Measurements from ENCODE around the gene COL11A2.

COL11A2 gene

GRCh38 chr6:33206027-33206863, 14.0 kb upstream of the COL11A2 start:
- no peak for DNase-seq

DNA sequence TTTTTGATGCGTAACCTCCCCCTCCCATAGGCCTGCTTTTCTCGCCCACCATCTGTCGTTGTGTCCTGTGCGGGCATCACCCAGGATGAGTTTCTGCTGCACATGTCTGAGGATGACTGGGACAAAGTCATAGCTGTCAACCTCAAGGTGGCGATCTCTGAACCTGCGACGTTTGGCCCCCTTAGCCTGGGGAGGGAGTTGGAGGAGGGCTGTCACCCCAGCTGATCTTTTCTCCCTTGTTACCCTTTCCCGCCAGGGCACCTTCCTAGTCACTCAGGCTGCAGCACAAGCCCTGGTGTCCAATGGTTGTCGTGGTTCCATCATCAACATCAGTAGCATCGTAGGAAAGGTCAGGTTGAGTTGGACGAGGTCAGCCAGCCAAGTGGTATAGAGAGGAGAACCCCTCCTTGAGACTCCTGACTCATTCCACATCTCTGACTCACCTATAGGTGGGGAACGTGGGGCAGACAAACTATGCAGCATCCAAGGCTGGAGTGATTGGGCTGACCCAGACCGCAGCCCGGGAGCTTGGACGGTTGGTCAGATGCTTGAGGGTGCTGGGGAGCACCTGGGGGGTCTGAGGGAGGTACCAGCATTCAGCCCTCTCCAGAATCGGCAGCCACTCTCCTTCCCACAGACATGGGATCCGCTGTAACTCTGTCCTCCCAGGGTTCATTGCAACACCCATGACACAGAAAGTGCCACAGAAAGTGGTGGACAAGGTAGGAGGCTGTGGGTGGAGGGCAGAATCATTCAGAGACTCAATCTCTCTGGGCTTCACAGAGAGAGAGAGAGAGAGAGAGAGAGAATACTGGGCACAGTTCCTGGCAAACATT, 13.1 kb upstream of the COL11A2 start:
- DNase-seq = peak; percentile 50 to 51

GRCh38 chr6:33204415-33205190, 12.3 kb upstream of the COL11A2 start, which contains the start of gene HSD17B8:
TSS of gene HSD17B8 (plus strand) at chr6:33204655. CDS start at chr6:33204669, 14 bp downstream.
- DNase-seq = peak; percentile 92 to 96

- DNase-seq = no peak
Measured at GRCh38 chr6:33204165-33204414, 11.8 kb upstream of the COL11A2 start.

DNA sequence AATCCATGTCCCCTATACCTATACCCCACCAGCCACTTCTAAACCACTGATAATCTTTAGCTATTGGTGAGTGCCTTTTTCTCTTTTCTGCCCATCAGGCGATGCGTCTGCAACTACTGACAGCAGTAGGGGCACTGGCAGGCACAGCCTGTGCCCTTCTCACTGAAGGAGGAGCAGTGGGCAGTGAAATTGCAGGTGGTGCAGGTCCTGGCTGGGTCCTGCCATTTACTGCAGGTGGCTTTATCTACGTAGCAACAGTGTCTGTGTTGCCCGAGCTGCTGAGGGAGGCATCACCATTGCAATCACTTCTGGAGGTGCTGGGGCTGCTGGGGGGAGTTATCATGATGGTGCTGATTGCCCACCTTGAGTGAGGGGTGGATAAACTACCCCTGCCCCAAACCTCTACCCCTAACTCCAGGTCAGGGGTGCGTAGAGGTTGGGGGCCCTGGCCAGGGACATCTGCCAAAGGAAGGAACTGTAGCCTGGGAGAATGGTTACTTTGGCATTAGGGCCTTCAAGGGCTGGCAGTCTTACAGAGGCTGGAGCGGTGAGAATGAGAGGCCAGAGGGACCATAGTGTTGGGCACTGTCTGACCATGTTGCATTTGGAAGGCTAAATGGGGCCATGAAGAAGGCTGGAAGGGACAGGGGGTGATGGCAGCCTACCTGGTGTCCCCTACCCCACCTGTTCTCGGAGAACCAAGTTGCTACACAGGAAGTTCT, 11.3 kb upstream of the COL11A2 start:
- DNase-seq = no peak

DNA sequence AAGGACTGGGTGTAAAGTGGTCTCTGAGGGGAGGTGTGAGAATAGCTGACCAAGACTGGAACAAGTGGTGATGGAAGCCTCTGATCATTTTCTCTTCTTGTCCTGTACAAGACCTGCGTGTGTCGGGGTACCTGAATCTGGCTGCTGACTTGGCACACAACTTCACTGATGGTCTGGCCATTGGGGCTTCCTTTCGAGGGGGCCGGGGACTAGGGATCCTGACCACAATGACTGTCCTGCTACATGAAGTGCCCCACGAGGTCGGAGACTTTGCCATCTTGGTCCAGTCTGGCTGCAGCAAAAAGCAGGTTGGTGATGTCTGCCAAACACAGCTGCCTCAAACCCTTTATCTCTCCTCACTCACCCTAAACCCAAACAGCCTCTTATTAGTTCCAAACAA, 10.5 kb upstream of the COL11A2 start:
- DNase-seq = no peak

GRCh38 chr6:33201935-33202334, 9.7 kb upstream of the COL11A2 start:
- no peak for DNase-seq

DNA sequence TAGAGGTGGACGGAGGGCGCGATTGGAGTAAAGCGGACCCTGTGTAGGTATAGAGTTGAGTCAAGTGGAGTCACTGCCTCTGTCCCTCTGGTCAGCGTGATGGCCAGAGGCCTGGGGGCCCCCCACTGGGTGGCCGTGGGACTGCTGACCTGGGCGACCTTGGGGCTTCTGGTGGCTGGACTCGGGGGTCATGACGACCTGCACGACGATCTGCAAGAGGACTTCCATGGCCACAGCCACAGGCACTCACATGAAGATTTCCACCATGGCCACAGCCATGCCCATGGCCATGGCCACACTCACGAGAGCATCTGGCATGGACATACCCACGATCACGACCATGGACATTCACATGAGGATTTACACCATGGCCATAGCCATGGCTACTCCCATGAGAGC, 8.9 kb upstream of the COL11A2 start:
- DNase-seq = no peak

- peak; percentile 99 for DNase-seq
Measured at GRCh38 chr6:33200219-33201146, 8.2 kb upstream of the COL11A2 start, which contains the start of the genes RXRB and SLC39A7. TSS of gene RXRB (minus strand) at chr6:33200665. CDS start at chr6:33200476, 189 bp downstream. TSS of gene SLC39A7 (plus strand) at chr6:33200867. CDS start at chr6:33201246, 379 bp downstream.

- DNase-seq = peak; percentile 77 to 82
Measured at GRCh38 chr6:33199687-33200218, 7.5 kb upstream of the COL11A2 start.

DNA sequence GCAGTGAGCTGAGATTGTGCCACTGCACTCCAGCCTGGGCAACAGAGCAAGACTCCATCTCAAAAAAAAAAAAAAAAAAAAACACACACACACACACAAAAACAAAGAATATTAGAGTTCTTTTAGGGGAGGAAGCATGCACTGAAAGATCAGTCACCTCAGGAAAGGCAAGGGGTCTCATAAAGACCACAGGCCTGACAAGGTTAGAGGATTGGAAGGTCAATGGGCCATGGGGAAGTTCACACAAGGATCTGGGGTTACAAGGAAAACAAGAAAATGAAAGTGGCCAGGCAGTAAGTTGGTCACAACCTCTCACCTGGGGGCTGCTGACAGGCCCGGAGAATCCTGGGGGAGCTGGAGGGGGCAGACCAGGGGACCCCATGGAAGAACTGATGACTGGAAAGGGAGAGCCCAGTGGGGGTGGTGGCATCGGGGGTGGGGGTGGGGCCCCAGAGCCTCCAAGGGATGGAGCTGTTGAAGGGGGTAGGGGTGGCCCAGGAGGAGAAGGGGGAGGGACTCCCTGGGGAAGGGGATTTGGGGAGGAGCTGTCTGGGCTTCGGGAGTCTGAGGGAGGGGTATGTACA, 6.7 kb upstream of the COL11A2 start:
- no peak for DNase-seq

GRCh38 chr6:33198159-33198852, 6.0 kb upstream of the COL11A2 start:
- no peak for DNase-seq

- no peak for DNase-seq
Measured at GRCh38 chr6:33197431-33198048, 5.3 kb upstream of the COL11A2 start.

GRCh38 chr6:33195304-33196165, 3.3 kb upstream of the COL11A2 start:
- DNase-seq = no peak

DNA sequence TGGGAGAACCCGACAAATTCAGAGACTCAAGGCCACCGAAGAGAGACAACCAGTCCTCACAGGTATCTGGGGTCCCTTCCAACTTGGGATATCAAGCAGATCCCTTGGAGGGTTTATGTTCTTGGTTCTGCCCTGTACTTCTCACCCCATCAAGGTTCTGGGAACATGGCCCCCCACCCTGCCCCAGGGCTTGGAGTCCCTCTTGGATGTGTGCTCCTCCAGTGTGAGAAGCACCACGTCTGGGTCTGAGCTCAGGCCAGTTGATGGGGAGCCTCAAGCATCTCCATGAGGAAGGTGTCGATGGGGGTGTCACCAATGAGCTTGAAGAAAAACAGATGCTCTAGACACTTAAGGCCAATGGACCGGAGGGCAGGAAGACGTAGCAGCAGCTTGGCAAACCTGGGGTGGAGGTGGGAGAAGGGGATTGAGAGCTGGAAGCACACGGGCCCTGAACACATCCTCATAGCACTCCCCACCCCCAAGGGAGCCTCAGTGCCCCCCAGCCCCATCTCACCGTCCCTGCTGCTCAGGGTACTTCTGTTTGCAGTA, 2.2 kb upstream of the COL11A2 start:
- DNase-seq = no peak

DNA sequence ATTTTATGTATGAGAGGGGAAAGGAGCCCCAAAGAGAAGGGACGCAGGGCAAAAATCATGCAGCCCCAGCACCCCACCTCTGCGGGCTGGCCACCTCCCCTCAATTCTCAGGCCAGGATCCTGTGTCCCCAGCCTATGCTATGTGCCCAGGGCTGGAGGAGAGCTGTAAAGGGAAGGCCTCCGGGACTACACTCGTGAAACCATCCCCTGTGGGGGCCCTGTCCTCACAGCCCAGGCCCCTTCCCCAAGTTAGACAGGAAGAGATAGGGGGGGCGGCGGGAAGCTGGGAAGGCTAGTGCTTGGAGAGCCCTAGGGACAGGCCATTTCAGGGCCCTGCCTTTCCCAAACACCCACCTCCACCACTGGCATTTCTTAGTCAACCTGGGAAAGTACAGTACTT, 1.4 kb upstream of the COL11A2 start:
- no peak for DNase-seq

GRCh38 chr6:33192671-33193602, 670 bp upstream of the COL11A2 start:
- peak in 1 of 2 donors; percentile 45 for DNase-seq
